ENCODE data around the gene ANKUB1. TPM values are rescaled to one million over a fixed set of nuclear protein-coding genes. Genes with fewer than 3 reads are reported as not detected.
A peak's percentile ranks its signal among the peaks of the same experiment; 100 is the strongest.

ANKUB1 gene
- total RNA-seq, 5 donors from 2014 or later (not counting 1 experiment from before 2014, with no cell fraction given): not detected

DNA sequence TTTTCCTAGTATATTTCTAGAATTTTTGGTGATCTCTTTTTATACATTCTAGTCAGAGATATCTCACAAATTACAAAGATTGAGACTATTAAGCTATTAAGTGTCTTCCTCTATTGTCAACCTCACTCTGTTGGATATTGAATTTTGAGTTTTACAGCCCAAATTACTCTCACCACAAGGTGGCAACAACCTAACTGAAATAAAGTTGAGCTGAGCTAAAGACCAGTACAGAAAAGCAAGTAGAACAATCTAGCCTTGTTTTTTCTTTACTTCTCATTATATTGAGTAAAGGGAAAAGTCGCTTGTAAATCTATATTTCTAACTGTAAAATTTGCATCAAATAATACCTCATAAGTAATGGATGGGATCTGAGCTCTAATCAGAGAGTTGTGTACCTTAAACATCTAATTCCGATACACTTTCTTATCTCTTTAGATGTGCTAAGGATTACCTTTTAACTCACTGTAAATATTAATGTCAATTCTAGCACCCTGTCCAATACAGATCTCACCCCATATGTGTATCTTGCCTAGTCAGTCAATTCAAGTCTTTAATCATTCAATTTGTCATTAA is 26.5 kb downstream of the ANKUB1 start:
- ChIA-PET POLR2A (interaction anchor here in 1 of 2 donors (0.7 kb wide), 1 partner anchor 486 kb away, joined by 4 read pairs; no protein-coding TSS in a partner anchor), CTCF (interaction anchor here (0.7 to 3.4 kb wide), 6 partner anchors 9 to 42 kb away, joined by 4 to 26 read pairs (median 6); partner anchors contain the start of gene COMMD2 (in 2 of the 2))
- DNase-seq (peak in 1 of 35 experiments; percentile 11), ATAC-seq (replicated peaks in 1 of 4) (no peak)
- Mint-ChIP-seq H3K4me1 (no peaks in the 10 kb centered on the region), H3K27me3 (peaks cover 21 to 33% of the 10 kb centered on the region in 2 donors), H3K9me3 (no peaks in the 10 kb centered on the region), H3K27ac (no peak overlapping the region), H3K36me3 (no peaks in the 10 kb centered on the region), H3K4me3 (no peak overlapping the region)
- Histone ChIP-seq H3K36me3 (ENCODE audit: control insufficient read depth in 2 of 2, extremely low read depth in 1 of 2, insufficient read depth in 1 of 2, low read length in 1 of 2) (no peaks in the 10 kb centered on the region), H3K4me3 (ENCODE audit: control insufficient read depth in 1 of 2, extremely low read depth in 1 of 2, low read length in 1 of 2) (no peak overlapping the region), H3K27ac (ENCODE audit: low read length) (no peak overlapping the region), H3K9me3 (no peaks in the 10 kb centered on the region), H3K4me1 (ENCODE audit: control insufficient read depth in 1 of 2, extremely low read depth in 1 of 2, insufficient read depth in 2 of 2, low read length in 2 of 2) (no peaks in the 10 kb centered on the region), H3K27me3 (replicated peaks in 1 of 2; ENCODE audit: control insufficient read depth in 2 of 2, extremely low read depth in 1 of 2, insufficient read depth in 2 of 2, low read length in 1 of 2) (peaks cover 2 to 3% of the 10 kb centered on the region in 2 experiments)
- no CpG with 5 or more reads among the region's 2 CpGs for WGBS (ENCODE audit: insufficient coverage)

DNA sequence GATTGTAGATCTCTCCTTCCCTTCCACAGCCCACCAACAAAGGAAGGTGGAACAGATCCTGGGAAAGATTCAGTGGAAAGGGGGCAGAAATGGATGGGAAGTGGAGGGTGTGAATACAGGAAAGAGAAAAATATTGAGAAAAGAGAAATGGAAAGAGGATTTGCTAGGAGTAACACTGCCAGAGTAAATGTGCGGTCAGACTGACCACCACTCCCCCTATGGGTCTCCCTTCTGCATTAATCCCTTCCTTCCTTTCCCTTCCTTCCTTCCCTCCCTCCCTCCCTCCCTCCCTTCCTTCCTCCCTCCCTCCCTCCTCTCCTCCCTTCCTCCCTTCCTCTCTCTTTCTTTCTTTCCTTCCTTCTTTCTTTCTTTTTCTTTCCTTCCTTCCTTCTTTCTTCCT is 28.1 kb downstream of the ANKUB1 start:
- no peak for DNase-seq
- H3K4me3 ChIP-seq (ENCODE audit: control insufficient read depth in 1 of 2, extremely low read depth in 1 of 2, low read length in 1 of 2): no peak overlapping the region
- WGBS (ENCODE audit: insufficient coverage): no CpG with 5 or more reads among the region's 1 CpG
- CTCF ChIA-PET: interaction anchor here (0.5 to 3.4 kb wide), 3 partner anchors 43 to 645 kb away, joined by 3 to 26 read pairs (median 3); no protein-coding TSS in a partner anchor
- no peaks in the 10 kb centered on the region for H3K36me3 Mint-ChIP-seq
- H3K4me3 Mint-ChIP-seq: no peak overlapping the region
- H3K9me3 Mint-ChIP-seq: no peaks in the 10 kb centered on the region
- no peaks in the 10 kb centered on the region for H3K9me3 ChIP-seq
- no peaks in the 10 kb centered on the region for H3K4me1 Mint-ChIP-seq
- peaks cover 2 to 8% of the 10 kb centered on the region in 2 experiments for H3K27me3 ChIP-seq (replicated peaks in 1 of 2; ENCODE audit: control insufficient read depth in 2 of 2, extremely low read depth in 1 of 2, insufficient read depth in 2 of 2, low read length in 1 of 2)
- no peaks in the 10 kb centered on the region for H3K36me3 ChIP-seq (ENCODE audit: control insufficient read depth in 2 of 2, extremely low read depth in 1 of 2, insufficient read depth in 1 of 2, low read length in 1 of 2)
- H3K27ac ChIP-seq (ENCODE audit: low read length): no peak overlapping the region
- peaks cover 21 to 35% of the 10 kb centered on the region in 2 donors for H3K27me3 Mint-ChIP-seq
- no peaks in the 10 kb centered on the region for H3K4me1 ChIP-seq (ENCODE audit: control insufficient read depth in 1 of 2, extremely low read depth in 1 of 2, insufficient read depth in 2 of 2, low read length in 2 of 2)
- POLR2A ChIA-PET: no interaction called here
- H3K27ac Mint-ChIP-seq: no peak overlapping the region
- no peak for ATAC-seq (replicated peaks in 1 of 4)

DNA sequence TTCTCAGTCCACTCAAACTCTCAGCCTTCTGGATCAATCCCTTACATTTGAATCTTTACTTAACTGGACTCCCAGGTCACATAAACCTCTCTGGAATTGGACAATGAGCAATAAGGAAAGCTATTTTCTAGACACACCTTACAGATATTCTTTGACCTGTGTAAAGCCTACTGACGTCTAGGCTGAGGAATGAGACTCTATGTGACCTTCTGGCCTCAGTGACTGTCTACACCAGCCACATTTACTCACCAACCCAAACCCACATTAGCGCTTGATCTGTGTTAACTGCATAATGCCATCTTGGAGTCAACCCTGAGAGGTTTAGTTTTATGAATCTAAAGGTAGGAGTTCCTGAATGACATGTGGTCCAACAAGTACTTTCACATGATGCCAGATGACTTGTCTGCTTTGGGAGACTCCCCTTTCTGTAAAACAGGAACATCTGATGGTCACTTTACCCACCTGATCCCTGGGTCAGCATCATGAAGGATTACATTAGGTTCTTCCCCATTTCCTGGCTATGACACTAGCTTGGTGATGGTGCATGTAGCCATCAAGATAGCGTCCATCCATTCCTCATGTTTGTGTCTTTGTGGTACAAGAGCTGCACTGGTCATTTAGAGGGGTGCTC is 28.7 kb downstream of the ANKUB1 start:
- Mint-ChIP-seq H3K9me3 (no peaks in the 10 kb centered on the region), H3K27ac (no peak overlapping the region), H3K36me3 (no peaks in the 10 kb centered on the region), H3K27me3 (peaks cover 21 to 37% of the 10 kb centered on the region in 2 donors), H3K4me1 (no peaks in the 10 kb centered on the region), H3K4me3 (no peak overlapping the region)
- Histone ChIP-seq H3K27ac (ENCODE audit: low read length) (no peak overlapping the region), H3K36me3 (ENCODE audit: control insufficient read depth in 2 of 2, extremely low read depth in 1 of 2, insufficient read depth in 1 of 2, low read length in 1 of 2) (no peaks in the 10 kb centered on the region), H3K4me3 (ENCODE audit: control insufficient read depth in 1 of 2, extremely low read depth in 1 of 2, low read length in 1 of 2) (no peak overlapping the region), H3K27me3 (replicated peaks in 1 of 2; ENCODE audit: control insufficient read depth in 2 of 2, extremely low read depth in 1 of 2, insufficient read depth in 2 of 2, low read length in 1 of 2) (peaks cover 2 to 11% of the 10 kb centered on the region in 2 experiments), H3K9me3 (no peaks in the 10 kb centered on the region), H3K4me1 (ENCODE audit: control insufficient read depth in 1 of 2, extremely low read depth in 1 of 2, insufficient read depth in 2 of 2, low read length in 2 of 2) (no peaks in the 10 kb centered on the region)
- WGBS (ENCODE audit: insufficient coverage): 73% methylated on average over 2 of the region's 3 CpGs
- ATAC-seq (replicated peaks in 1 of 4) (no peak), DNase-seq (no peak)
- CTCF ChIA-PET: no interaction called here
- POLR2A ChIA-PET: interaction anchor here in 1 of 2 donors (0.7 kb wide), 1 partner anchor 11 kb away, joined by 4 read pairs; the partner anchor contains the start of gene COMMD2

DNA sequence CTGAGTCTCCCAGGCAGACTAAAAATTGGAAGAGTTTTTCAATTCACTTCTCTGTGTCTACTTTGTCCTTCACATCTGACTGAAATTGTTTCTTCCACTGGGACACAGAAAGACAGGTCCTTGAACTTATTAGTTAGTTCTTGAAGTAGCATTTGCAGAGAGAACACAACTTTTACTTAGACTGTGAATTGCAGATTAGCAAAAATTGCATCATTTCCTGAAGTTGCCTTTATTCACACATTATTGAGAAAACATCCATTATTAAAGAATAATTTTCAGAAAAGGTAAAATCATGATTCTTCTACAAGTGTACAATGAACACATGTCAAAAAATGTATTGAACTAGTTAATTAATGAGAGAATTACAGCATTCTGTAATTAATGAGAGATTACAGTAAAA is 38.6 kb downstream of the ANKUB1 start:
- Histone ChIP-seq H3K27ac (ENCODE audit: low read length) (no peak overlapping the region), H3K36me3 (ENCODE audit: control insufficient read depth in 2 of 2, extremely low read depth in 1 of 2, insufficient read depth in 1 of 2, low read length in 1 of 2) (peaks cover 0 to 3% of the 10 kb centered on the region in 2 donors), H3K4me3 (ENCODE audit: control insufficient read depth in 1 of 2, extremely low read depth in 1 of 2, low read length in 1 of 2) (no peak overlapping the region), H3K4me1 (ENCODE audit: control insufficient read depth in 1 of 2, extremely low read depth in 1 of 2, insufficient read depth in 2 of 2, low read length in 2 of 2) (peaks cover 9% of the 10 kb centered on the region in 2 experiments), H3K27me3 (replicated peaks in 1 of 2; ENCODE audit: control insufficient read depth in 2 of 2, extremely low read depth in 1 of 2, insufficient read depth in 2 of 2, low read length in 1 of 2) (no peaks in the 10 kb centered on the region), H3K9me3 (no peaks in the 10 kb centered on the region)
- no peaks in the 10 kb centered on the region for H3K9me3 Mint-ChIP-seq
- H3K4me3 Mint-ChIP-seq: peak overlapping the region; percentile 94 to 98 (median 96)
- peaks cover 34 to 37% (median 37%) of the 10 kb centered on the region in 3 donors for H3K4me1 Mint-ChIP-seq
- peaks cover 10% of the 10 kb centered on the region for H3K36me3 Mint-ChIP-seq
- POLR2A ChIA-PET: no interaction called here
- no peak for DNase-seq
- H3K27ac Mint-ChIP-seq: peak overlapping the region; percentile 94 to 97
- CTCF ChIA-PET: interaction anchor here (0.7 kb wide), 2 partner anchors 112 to 517 kb away, joined by 3 to 4 read pairs; no protein-coding TSS in a partner anchor
- ATAC-seq (replicated peaks in 1 of 4): no peak
- peaks cover 0 to 2% of the 10 kb centered on the region in 2 donors for H3K27me3 Mint-ChIP-seq

DNA sequence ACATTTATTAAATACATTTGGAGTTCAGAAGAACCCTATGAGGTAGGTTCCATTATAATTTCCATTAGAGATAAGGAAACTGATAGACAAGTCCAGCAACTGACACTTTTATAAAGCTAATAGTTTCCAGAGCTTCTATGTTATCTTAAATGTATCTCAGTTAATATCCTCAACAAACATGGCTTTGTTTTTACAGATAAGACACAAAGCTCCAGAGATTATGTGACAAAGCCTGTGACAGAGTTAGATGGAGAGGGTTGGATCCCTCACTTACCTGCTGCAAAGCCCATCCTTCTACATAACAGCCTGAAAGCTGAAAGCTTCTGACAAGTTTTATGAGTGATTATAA is 39.6 kb downstream of the ANKUB1 start:
- peak overlapping the region; percentile 94 to 98 (median 96) for H3K4me3 Mint-ChIP-seq
- no peaks in the 10 kb centered on the region for H3K9me3 Mint-ChIP-seq
- ChIA-PET POLR2A (interaction anchor here (0.5 to 1.0 kb wide), 2 partner anchors 11 to 233 kb away, joined by 4 to 6 read pairs; no protein-coding TSS in a partner anchor), CTCF (interaction anchor here (0.6 to 3.1 kb wide), 12 partner anchors 13 to 1445 kb away, joined by 3 to 23 read pairs (median 4); partner anchors contain the start of gene HPS3 (in 2 of the 2))
- Histone ChIP-seq H3K27ac (ENCODE audit: low read length) (peak overlapping the region; percentile 79), H3K4me1 (ENCODE audit: control insufficient read depth in 1 of 2, extremely low read depth in 1 of 2, insufficient read depth in 2 of 2, low read length in 2 of 2) (peaks cover 9% of the 10 kb centered on the region in 2 experiments), H3K4me3 (ENCODE audit: control insufficient read depth in 1 of 2, extremely low read depth in 1 of 2, low read length in 1 of 2) (peak overlapping the region; percentile 85 to 95), H3K27me3 (replicated peaks in 1 of 2; ENCODE audit: control insufficient read depth in 2 of 2, extremely low read depth in 1 of 2, insufficient read depth in 2 of 2, low read length in 1 of 2) (no peaks in the 10 kb centered on the region), H3K36me3 (ENCODE audit: control insufficient read depth in 2 of 2, extremely low read depth in 1 of 2, insufficient read depth in 1 of 2, low read length in 1 of 2) (peaks cover 0 to 10% of the 10 kb centered on the region in 2 donors), H3K9me3 (no peaks in the 10 kb centered on the region)
- H3K27ac Mint-ChIP-seq: peak overlapping the region; percentile 94 to 97
- ATAC-seq (replicated peaks in 1 of 4) (peak in 2 of 4 experiments; percentile 2 to 16), DNase-seq (no peak)
- peaks cover 19% of the 10 kb centered on the region for H3K36me3 Mint-ChIP-seq
- H3K4me1 Mint-ChIP-seq: peaks cover 37 to 46% (median 37%) of the 10 kb centered on the region in 3 donors
- peaks cover 0 to 2% of the 10 kb centered on the region in 2 donors for H3K27me3 Mint-ChIP-seq

DNA sequence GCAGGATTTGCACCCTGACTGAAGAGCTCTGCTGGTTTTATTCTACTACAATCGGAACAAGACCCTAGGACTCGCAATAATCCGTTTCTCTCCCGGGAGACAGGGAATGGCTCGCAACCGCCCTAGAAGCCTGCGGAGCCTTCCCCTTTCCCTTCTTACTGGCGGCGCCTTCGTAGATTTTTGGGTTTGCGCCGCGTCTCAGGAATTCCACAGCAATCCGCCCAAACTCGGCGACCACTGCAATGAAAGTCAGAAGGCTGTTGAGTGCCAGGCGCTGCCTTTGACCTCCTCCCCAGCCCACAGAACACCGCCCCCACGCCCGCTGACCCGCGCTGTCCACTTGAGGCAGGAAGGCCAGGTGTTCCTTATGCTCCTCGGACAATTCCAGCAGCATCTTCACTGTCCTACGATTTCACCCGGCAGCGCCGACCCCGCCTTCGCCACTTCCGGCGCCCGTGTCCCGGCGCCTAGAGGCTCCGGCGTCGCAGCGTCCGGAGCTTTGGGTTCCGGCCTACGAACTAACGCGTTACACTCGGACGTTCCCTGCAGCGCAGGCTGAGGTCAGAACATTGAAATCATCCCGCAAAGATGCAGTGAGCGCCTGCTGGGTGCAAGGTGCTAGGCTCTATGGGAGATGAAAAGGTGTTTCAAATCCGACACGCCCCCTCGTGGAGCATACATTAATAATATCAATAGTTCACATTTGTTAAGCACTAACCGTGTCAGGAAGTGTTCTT is 40.1 kb downstream of the ANKUB1 start, which contains the start of gene COMMD2:
Gene COMMD2 (minus strand): TSS at position 439 of the 737 bp plus-strand sequence. CDS start 45 bp downstream, at position 394.
- peak within 1 kb of the TSS; percentile 79 for H3K27ac ChIP-seq (ENCODE audit: low read length)
- H3K4me3 ChIP-seq (ENCODE audit: control insufficient read depth in 1 of 2, extremely low read depth in 1 of 2, low read length in 1 of 2): peak within 1 kb of the TSS; percentile 85 to 95
- H3K9me3 ChIP-seq: no peaks in the 10 kb centered on the region
- peaks cover 9% of the 10 kb centered on the region in 2 experiments for H3K4me1 ChIP-seq (ENCODE audit: control insufficient read depth in 1 of 2, extremely low read depth in 1 of 2, insufficient read depth in 2 of 2, low read length in 2 of 2)
- peaks cover 37 to 48% (median 38%) of the 10 kb centered on the region in 3 donors for H3K4me1 Mint-ChIP-seq
- no peaks in the 10 kb centered on the region for H3K9me3 Mint-ChIP-seq
- WGBS (ENCODE audit: insufficient coverage): under 1% methylated on average over 45 of the region's 52 CpGs
- DNase-seq (peak; percentile 46 to 83 (median 58)), ATAC-seq (replicated peaks in 1 of 4) (peak; percentile 87 to 96 (median 94))
- ChIA-PET POLR2A (interaction anchor here (0.5 to 1.0 kb wide), 4 partner anchors 11 to 234 kb away, joined by 4 to 6 read pairs (median 5); no protein-coding TSS in a partner anchor), CTCF (interaction anchor here (0.6 to 3.1 kb wide), 15 partner anchors 11 to 793 kb away, joined by 3 to 23 read pairs (median 5); partner anchors contain the start of gene HPS3 (in 2 of the 2))
- peaks cover 0 to 12% of the 10 kb centered on the region in 2 donors for H3K36me3 ChIP-seq (ENCODE audit: control insufficient read depth in 2 of 2, extremely low read depth in 1 of 2, insufficient read depth in 1 of 2, low read length in 1 of 2)
- peaks cover 22% of the 10 kb centered on the region for H3K36me3 Mint-ChIP-seq
- peak within 1 kb of the TSS; percentile 94 to 98 (median 96) for H3K4me3 Mint-ChIP-seq
- peak within 1 kb of the TSS; percentile 94 to 97 for H3K27ac Mint-ChIP-seq
- no peaks in the 10 kb centered on the region for H3K27me3 ChIP-seq (replicated peaks in 1 of 2; ENCODE audit: control insufficient read depth in 2 of 2, extremely low read depth in 1 of 2, insufficient read depth in 2 of 2, low read length in 1 of 2)
- H3K27me3 Mint-ChIP-seq: peaks cover 0 to 2% of the 10 kb centered on the region in 2 donors

All from T-cell (primary cell).